Upper lobe of left lung (tissue), 4 donors: ENCODE results near the gene SCN10A.

ENCODE experiments used
- POLR2A ChIP-seq, 4 donors: fragments of 450-650 bp; IDR thresholded peaks; one replicate each; pipeline ENCODE4 v1.5.1; 2016 to 2017; ENCODE audit warnings: antibody characterized with exemption in 4 of 4, mild to moderate bottlenecking in 2 of 4
- POLR2AphosphoS5 ChIP-seq, 2 donors: sonication (generic); formaldehyde crosslinking; IDR thresholded peaks; one replicate each; pipeline ENCODE4 v1.5.1; 2017; ENCODE audit warnings: antibody characterized with exemption in 2 of 2
- TF ChIP-seq, protein P1 (sequence below), 6 experiments: fragments of 450-650 bp in 4 of 6; fragments of 200-600 bp in 2 of 6; sonication (generic) in 2 of 6; IDR thresholded peaks; one replicate each; pipeline ENCODE4 v1.5.1; 2016 to 2019; ENCODE audit warnings: antibody characterized with exemption in 6 of 6

- TF ChIP-seq, protein P1, sequence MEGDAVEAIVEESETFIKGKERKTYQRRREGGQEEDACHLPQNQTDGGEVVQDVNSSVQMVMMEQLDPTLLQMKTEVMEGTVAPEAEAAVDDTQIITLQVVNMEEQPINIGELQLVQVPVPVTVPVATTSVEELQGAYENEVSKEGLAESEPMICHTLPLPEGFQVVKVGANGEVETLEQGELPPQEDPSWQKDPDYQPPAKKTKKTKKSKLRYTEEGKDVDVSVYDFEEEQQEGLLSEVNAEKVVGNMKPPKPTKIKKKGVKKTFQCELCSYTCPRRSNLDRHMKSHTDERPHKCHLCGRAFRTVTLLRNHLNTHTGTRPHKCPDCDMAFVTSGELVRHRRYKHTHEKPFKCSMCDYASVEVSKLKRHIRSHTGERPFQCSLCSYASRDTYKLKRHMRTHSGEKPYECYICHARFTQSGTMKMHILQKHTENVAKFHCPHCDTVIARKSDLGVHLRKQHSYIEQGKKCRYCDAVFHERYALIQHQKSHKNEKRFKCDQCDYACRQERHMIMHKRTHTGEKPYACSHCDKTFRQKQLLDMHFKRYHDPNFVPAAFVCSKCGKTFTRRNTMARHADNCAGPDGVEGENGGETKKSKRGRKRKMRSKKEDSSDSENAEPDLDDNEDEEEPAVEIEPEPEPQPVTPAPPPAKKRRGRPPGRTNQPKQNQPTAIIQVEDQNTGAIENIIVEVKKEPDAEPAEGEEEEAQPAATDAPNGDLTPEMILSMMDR (IDR thresholded peaks at IDR 0.05), result no peak
- no peak for TF ChIP-seq POLR2A (IDR thresholded peaks at IDR 0.05)
- TF ChIP-seq POLR2AphosphoS5 (IDR thresholded peaks at IDR 0.05), result no peak
Observed at GRCh38 chr3:38731522-38731921, 84.5 kb downstream of the SCN10A start.
